ENCODE measurements around the gene ARVCF.

Gene ARVCF

DNA sequence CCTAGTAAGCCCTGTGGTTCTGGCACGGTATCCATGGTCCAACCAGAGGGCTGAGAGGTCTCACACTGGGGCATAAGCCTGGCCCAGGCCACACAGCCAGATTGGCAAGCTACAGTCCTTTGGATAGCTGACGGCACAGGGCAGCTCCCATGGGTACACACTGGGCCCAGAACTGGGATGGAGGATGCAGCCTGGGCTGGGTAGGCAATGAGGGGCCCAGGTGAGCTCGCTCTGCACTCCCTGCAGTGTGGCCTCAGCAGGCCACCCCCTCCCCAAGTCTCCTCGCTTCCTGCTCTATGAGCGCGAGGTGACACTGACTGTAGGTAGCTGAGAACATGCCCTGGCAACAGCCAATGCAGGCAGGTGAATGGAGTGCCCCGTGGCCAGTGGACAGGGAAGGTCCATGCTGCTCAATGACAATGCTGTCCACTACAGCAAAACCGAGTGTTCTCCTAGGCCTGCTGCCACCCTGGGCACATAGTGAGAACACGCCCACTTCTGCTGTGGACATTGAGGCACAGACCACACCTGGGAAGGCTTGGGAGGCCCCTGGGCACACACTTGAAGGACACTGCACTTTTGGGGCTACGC lies 3.8 kb downstream of the ARVCF start:
- Histone ChIP-seq H3K4me3 (ENCODE audit: low read depth, low read length) (no peak overlapping the region), H3K4me1 (ENCODE audit: control insufficient read depth, insufficient read depth, low read length) (peaks cover 6% of the 10 kb centered on the region; the same call in 1 of the 2 replicates), H3K27ac (ENCODE audit: low read depth, low read length) (no peak overlapping the region), H3K27me3 (ENCODE audit: control insufficient read depth, insufficient read depth, low read length) (peaks cover 28% of the 10 kb centered on the region), H3K36me3 (ENCODE audit: control insufficient read depth, insufficient read depth, low read length) (no peaks in the 10 kb centered on the region), H3K9me3 (ENCODE audit: control insufficient read depth, insufficient read depth, low read length) (no peaks in the 10 kb centered on the region), H3K9ac (ENCODE audit: low read depth, low read length) (no peak overlapping the region)

DNA sequence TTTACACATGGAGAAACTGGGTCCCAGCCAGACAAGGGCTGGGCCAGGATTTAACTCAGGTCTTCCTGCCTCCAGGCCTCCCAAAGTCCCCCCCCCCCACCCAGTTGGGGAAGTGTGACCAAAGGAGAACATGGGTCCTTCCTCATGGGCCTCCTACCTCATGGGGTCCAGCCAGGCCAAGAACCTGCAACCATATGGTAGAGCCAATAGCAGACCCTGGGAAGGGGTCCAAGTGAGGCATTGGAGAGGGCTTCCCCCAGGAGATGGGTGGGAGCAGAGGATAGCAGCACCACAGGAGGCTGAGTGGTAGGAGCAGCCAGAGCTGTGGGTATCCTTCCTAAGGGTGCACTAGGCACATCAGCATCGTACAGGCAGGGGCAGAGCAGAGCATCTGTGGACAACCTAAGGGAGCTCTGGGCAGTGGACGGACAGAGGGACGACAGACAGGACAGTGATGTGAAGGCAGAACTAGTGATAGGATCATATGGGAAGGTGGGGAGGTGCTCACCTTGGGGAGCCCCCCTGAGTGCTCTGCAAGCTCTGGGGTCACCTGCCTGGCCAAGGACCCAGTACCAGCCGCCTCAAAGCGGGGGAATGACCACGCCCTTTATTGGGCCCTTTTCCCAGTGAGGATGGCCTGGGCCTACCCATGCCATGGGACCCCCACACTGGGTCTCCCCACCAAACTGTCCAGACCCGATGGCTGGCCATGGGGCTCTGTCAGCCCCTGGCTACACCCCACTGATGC lies 4.5 kb downstream of the ARVCF start:
- Histone ChIP-seq H3K36me3 (ENCODE audit: control insufficient read depth, insufficient read depth, low read length) (no peaks in the 10 kb centered on the region), H3K9ac (ENCODE audit: low read depth, low read length) (no peak overlapping the region), H3K4me1 (ENCODE audit: control insufficient read depth, insufficient read depth, low read length) (peaks cover 3% of the 10 kb centered on the region; the same call in 1 of the 2 replicates), H3K4me3 (ENCODE audit: low read depth, low read length) (no peak overlapping the region), H3K9me3 (ENCODE audit: control insufficient read depth, insufficient read depth, low read length) (no peaks in the 10 kb centered on the region), H3K27me3 (ENCODE audit: control insufficient read depth, insufficient read depth, low read length) (peaks cover 22% of the 10 kb centered on the region), H3K27ac (ENCODE audit: low read depth, low read length) (no peak overlapping the region)

DNA sequence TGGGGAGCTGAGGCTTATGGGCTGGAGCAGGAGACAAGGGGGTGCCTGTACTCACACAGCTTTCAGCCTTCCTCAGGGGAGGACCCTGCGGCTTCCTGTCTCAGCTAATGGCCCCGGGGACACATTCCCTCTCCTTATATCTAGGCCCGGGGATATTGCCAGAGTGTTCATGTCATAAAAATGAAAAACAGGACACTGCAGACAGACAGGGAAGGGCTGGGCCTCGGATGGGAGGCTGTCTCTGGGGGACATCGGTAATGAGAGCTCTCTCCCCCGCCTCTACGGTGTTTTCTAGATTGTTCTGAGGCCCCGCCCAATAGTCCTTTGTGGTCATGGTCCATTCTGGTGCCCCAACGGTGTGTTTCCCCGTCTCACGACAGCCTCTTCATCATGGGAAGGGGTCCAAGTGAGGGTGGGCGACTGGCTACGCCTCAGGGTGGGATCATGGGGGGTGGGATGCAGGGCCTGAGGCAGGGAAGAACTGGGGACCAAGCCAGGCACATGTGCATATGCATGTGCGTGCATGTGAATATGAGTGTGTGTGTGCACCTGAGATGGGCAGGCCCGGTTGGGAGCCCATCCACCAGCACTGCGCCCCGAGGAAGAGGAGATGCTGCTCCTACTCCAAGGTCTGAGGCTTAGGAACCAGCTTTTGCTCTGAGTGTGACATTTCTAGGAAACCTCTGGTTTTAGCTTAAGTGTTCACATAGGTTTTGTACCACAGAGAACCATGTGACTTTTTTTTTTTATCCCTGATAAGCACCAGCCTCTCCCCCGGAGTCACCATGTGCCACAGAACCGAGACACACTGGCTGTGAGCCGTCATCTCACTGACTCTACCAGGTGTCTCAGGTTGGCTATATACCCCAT lies 5.3 kb downstream of the ARVCF start:
- Histone ChIP-seq H3K27ac (ENCODE audit: low read depth, low read length) (no peak overlapping the region), H3K27me3 (ENCODE audit: control insufficient read depth, insufficient read depth, low read length) (peaks cover 18% of the 10 kb centered on the region), H3K9me3 (ENCODE audit: control insufficient read depth, insufficient read depth, low read length) (no peaks in the 10 kb centered on the region), H3K36me3 (ENCODE audit: control insufficient read depth, insufficient read depth, low read length) (no peaks in the 10 kb centered on the region), H3K4me1 (ENCODE audit: control insufficient read depth, insufficient read depth, low read length) (peaks cover 3% of the 10 kb centered on the region; the same call in 1 of the 2 replicates), H3K9ac (ENCODE audit: low read depth, low read length) (no peak overlapping the region), H3K4me3 (ENCODE audit: low read depth, low read length) (no peak overlapping the region)

DNA sequence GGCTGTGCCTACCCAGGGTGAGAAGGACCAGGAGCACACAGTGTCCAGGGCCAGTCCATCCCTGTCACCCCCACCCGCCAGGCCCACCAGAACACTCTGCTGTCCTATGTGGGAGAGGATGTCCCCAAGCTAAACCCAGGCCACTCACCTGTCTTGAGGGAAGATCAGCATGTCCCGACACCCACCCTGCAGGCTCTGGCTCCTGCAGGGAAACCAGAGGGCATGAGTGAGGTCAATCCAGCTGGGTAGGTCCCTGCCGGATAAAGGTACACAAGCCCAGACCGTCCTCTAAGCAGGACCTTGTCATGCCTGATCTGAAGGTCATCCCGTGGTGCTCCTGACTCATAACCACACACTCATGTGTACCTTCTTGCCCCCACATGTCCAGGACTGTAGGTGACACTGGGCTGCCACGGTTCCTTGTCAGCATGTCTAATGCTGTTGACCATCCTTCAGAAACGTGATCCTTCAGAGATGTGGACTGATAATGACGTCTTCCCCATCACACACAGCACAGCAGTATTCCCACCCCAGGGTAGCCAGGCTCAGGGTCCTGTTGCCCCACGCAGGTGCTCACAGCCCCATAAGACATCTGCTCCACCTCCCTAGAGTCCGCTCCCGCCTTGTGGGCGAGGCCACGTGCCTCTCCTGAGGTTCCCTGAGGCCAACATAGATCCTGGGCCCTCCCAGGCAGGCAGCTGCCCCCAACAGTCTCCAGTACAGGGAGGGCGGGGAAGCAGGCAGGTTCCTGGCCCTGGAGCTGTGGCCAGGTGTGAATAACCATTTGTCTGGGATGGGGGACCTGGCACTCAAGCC lies 6.1 kb downstream of the ARVCF start:
- Histone ChIP-seq H3K27me3 (ENCODE audit: control insufficient read depth, insufficient read depth, low read length) (peaks cover 10% of the 10 kb centered on the region), H3K9me3 (ENCODE audit: control insufficient read depth, insufficient read depth, low read length) (no peaks in the 10 kb centered on the region), H3K4me3 (ENCODE audit: low read depth, low read length) (no peak overlapping the region), H3K36me3 (ENCODE audit: control insufficient read depth, insufficient read depth, low read length) (no peaks in the 10 kb centered on the region), H3K27ac (ENCODE audit: low read depth, low read length) (no peak overlapping the region), H3K9ac (ENCODE audit: low read depth, low read length) (no peak overlapping the region), H3K4me1 (ENCODE audit: control insufficient read depth, insufficient read depth, low read length) (peaks cover 3% of the 10 kb centered on the region; the same call in 1 of the 2 replicates)

GRCh38 chr22:20009582-20010306 lies 6.9 kb downstream of the ARVCF start:
- Histone ChIP-seq H3K9me3 (ENCODE audit: control insufficient read depth, insufficient read depth, low read length) (peaks cover 3% of the 10 kb centered on the region; the same call in 1 of the 2 replicates), H3K27ac (ENCODE audit: low read depth, low read length) (no peak overlapping the region), H3K4me1 (ENCODE audit: control insufficient read depth, insufficient read depth, low read length) (peaks cover 3% of the 10 kb centered on the region; the same call in 1 of the 2 replicates), H3K27me3 (ENCODE audit: control insufficient read depth, insufficient read depth, low read length) (peaks cover 2% of the 10 kb centered on the region; the same call in 1 of the 2 replicates), H3K9ac (ENCODE audit: low read depth, low read length) (no peak overlapping the region), H3K36me3 (ENCODE audit: control insufficient read depth, insufficient read depth, low read length) (no peaks in the 10 kb centered on the region), H3K4me3 (ENCODE audit: low read depth, low read length) (no peak overlapping the region)

DNA sequence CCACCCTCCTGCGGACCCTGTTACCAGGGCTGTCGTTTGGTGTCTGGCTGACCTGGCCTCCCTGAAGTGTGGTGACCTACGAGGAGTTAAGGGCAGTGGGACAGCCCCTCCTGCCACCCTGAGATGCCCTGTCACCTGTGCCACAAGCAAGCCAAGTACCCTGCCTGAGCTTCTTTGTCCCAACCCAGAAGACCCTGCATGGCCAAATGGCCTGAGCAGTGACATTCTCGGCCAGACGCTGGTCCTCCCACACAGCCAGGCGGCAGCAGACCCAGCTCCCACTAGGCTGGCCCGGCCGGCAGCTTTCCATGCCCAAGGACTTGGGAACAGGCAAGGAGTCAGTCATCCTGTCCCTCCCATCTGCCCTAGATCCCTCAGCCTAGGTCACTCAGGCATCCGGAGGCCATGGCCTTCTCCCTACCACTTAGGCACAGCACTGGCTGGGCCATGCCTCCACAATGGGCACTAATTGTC lies 7.6 kb downstream of the ARVCF start:
- H3K36me3 ChIP-seq (ENCODE audit: control insufficient read depth, insufficient read depth, low read length): no peaks in the 10 kb centered on the region
- no peak overlapping the region for H3K27ac ChIP-seq (ENCODE audit: low read depth, low read length)
- H3K4me3 ChIP-seq (ENCODE audit: low read depth, low read length): no peak overlapping the region
- H3K4me1 ChIP-seq (ENCODE audit: control insufficient read depth, insufficient read depth, low read length): peaks cover 3% of the 10 kb centered on the region; the same call in 1 of the 2 replicates
- peaks cover 6% of the 10 kb centered on the region; the same call in 1 of the 2 replicates for H3K9me3 ChIP-seq (ENCODE audit: control insufficient read depth, insufficient read depth, low read length)
- no peaks in the 10 kb centered on the region for H3K27me3 ChIP-seq (ENCODE audit: control insufficient read depth, insufficient read depth, low read length)
- no peak overlapping the region for H3K9ac ChIP-seq (ENCODE audit: low read depth, low read length)

DNA sequence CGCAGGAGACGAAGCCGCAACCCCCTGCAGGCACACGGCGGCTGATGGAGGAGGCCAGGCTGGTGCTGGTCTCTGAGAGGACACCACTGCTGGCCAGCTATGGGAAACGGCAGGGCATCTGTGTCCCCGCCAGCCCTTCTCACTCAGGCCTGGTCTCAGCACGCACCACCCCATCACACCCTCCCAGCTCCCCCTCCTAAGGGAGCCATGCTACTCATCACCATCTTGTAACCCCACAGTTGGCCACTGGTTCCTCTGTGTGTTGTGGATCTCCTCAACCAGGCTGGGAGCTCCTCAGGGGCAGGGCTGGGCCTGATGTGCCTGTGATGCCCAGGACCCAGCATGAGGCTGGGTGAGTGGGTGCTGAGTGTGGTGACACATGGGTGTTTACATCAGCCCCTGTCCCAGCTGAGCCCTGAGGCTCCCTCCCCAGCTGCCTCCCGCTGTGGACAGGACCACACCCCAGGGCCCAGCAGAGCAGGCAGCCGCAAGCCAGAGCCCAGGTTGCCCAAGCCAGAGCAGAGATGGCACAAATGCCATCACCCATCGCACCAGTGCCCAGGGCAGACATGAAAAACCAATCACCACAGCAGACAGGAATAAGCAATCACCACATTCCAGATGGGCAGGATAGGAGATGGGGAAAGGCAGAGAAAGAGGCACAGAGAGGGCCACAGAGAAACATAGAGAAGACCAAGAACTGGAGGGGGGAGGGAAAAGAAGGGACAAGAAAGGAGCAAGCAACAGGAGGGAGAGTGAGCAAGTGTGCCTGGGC lies 8.2 kb downstream of the ARVCF start:
- H3K4me1 ChIP-seq (ENCODE audit: control insufficient read depth, insufficient read depth, low read length): peaks cover 3% of the 10 kb centered on the region; the same call in 1 of the 2 replicates
- no peaks in the 10 kb centered on the region for H3K27me3 ChIP-seq (ENCODE audit: control insufficient read depth, insufficient read depth, low read length)
- H3K27ac ChIP-seq (ENCODE audit: low read depth, low read length): no peak overlapping the region
- H3K36me3 ChIP-seq (ENCODE audit: control insufficient read depth, insufficient read depth, low read length): no peaks in the 10 kb centered on the region
- H3K4me3 ChIP-seq (ENCODE audit: low read depth, low read length): no peak overlapping the region
- no peak overlapping the region for H3K9ac ChIP-seq (ENCODE audit: low read depth, low read length)
- H3K9me3 ChIP-seq (ENCODE audit: control insufficient read depth, insufficient read depth, low read length): peaks cover 6% of the 10 kb centered on the region; the same call in 1 of the 2 replicates

DNA sequence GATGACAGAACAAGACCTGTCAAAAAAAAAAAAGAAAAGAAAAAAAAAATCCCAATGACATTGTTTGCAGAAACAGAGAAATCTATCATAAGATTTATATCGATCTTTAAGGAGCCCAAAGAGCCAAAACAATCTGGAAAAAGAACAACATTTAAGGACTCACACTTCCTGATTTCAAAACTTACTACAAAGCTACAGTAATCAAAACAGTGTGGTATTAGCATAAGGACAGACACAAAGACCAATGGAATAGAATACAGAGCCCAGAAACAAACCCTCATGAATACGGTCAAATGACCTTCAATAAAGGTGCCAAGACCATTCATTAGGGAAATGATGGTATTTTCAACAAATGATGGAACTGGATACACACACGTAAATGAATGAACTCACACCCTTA lies 12.2 kb downstream of the ARVCF start:
- no peaks in the 10 kb centered on the region for H3K27me3 ChIP-seq (ENCODE audit: control insufficient read depth, insufficient read depth, low read length)
- no peaks in the 10 kb centered on the region for H3K36me3 ChIP-seq (ENCODE audit: control insufficient read depth, insufficient read depth, low read length)
- peaks cover 22% of the 10 kb centered on the region for H3K4me1 ChIP-seq (ENCODE audit: control insufficient read depth, insufficient read depth, low read length)
- no peak overlapping the region for H3K27ac ChIP-seq (ENCODE audit: low read depth, low read length)
- H3K4me3 ChIP-seq (ENCODE audit: low read depth, low read length): no peak overlapping the region
- peaks cover 6% of the 10 kb centered on the region; the same call in 1 of the 2 replicates for H3K9me3 ChIP-seq (ENCODE audit: control insufficient read depth, insufficient read depth, low read length)
- H3K9ac ChIP-seq (ENCODE audit: low read depth, low read length): no peak overlapping the region

DNA sequence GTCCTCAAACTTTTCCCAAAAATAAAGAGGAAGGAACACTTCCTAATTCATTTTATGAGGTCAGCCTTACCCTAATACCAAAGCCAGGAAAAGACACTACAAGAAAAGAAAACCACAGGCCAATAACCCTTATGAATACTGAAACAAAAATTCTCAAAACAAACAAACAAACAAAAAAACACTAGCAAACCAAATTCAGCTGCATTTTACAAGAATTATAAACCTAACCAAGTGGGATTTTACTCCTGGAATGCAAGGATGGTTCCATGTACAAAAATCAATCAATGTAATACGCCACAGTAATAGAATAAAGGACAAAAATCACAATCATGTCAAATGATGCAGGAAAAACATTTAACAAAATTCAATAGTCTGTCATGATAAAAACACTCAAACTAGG lies 13.3 kb downstream of the ARVCF start:
- Histone ChIP-seq H3K27ac (ENCODE audit: low read depth, low read length) (no peak overlapping the region), H3K4me3 (ENCODE audit: low read depth, low read length) (no peak overlapping the region), H3K4me1 (ENCODE audit: control insufficient read depth, insufficient read depth, low read length) (peaks cover 30% of the 10 kb centered on the region), H3K9ac (ENCODE audit: low read depth, low read length) (no peak overlapping the region), H3K27me3 (ENCODE audit: control insufficient read depth, insufficient read depth, low read length) (no peaks in the 10 kb centered on the region), H3K9me3 (ENCODE audit: control insufficient read depth, insufficient read depth, low read length) (peaks cover 6% of the 10 kb centered on the region; the same call in 1 of the 2 replicates), H3K36me3 (ENCODE audit: control insufficient read depth, insufficient read depth, low read length) (no peaks in the 10 kb centered on the region)

All from HUES48 (cell line).